ENCODE results near the gene C1QTNF6.

DNA sequence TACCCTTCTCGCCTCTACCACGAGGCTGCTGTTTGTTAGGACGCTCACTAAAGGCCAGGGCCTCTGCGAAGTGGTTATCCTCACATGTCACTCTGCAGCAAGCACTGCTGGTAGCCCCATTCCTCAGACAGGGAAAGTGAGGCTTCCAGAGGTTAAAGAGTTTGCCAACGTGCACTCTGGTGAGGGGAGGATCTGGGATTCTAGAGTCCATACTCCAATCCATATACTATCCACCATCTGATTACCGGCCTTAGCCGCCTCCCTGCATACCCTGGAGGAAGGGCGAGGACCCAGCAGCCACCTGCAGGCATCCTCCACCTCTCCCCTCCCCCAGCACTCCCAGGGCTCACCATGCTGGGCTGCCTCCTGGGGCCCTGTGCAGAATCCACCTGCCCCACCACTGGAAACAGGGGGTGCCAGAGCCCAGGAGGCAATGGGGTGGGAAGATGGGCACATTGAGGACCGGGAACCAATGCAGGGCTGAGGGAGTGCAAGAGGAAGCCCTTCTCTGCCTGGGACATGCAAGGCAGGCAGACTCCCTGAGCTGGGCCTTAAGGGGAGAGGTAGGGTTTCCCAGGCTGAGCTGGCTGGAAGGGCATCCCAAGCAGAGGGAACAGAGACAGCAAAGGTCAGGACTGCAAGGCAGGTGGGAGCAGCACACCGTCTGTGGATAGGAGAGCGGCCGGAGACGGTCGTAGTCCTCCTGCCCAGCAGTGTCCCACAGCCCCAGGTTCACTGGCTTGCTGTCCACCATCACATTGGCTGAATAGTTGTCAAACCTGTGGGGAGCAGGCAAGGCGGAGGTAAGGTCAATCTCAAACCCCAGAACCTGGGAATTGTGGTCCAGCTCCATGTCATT lies 44.3 kb upstream of the C1QTNF6 start:
- TF ChIP-seq, protein P1, sequence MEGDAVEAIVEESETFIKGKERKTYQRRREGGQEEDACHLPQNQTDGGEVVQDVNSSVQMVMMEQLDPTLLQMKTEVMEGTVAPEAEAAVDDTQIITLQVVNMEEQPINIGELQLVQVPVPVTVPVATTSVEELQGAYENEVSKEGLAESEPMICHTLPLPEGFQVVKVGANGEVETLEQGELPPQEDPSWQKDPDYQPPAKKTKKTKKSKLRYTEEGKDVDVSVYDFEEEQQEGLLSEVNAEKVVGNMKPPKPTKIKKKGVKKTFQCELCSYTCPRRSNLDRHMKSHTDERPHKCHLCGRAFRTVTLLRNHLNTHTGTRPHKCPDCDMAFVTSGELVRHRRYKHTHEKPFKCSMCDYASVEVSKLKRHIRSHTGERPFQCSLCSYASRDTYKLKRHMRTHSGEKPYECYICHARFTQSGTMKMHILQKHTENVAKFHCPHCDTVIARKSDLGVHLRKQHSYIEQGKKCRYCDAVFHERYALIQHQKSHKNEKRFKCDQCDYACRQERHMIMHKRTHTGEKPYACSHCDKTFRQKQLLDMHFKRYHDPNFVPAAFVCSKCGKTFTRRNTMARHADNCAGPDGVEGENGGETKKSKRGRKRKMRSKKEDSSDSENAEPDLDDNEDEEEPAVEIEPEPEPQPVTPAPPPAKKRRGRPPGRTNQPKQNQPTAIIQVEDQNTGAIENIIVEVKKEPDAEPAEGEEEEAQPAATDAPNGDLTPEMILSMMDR (optimal IDR thresholded peaks at IDR 0.05 in 1 of 3, IDR thresholded peaks at IDR 0.05 in 1 of 3, conservative IDR thresholded peaks at IDR 0.05 in 1 of 3; ENCODE audit: extremely low read depth in 1 of 3, insufficient read depth in 2 of 3, low read length in 3 of 3), result no peak
- no peak for TF ChIP-seq EZH2 (IDR thresholded peaks at IDR 0.05; ENCODE audit: low read length)

Measured in keratinocyte (primary cell).